ENCODE measurements around the gene CMTR1.

CMTR1 gene, protein sequence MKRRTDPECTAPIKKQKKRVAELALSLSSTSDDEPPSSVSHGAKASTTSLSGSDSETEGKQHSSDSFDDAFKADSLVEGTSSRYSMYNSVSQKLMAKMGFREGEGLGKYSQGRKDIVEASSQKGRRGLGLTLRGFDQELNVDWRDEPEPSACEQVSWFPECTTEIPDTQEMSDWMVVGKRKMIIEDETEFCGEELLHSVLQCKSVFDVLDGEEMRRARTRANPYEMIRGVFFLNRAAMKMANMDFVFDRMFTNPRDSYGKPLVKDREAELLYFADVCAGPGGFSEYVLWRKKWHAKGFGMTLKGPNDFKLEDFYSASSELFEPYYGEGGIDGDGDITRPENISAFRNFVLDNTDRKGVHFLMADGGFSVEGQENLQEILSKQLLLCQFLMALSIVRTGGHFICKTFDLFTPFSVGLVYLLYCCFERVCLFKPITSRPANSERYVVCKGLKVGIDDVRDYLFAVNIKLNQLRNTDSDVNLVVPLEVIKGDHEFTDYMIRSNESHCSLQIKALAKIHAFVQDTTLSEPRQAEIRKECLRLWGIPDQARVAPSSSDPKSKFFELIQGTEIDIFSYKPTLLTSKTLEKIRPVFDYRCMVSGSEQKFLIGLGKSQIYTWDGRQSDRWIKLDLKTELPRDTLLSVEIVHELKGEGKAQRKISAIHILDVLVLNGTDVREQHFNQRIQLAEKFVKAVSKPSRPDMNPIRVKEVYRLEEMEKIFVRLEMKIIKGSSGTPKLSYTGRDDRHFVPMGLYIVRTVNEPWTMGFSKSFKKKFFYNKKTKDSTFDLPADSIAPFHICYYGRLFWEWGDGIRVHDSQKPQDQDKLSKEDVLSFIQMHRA

DNA sequence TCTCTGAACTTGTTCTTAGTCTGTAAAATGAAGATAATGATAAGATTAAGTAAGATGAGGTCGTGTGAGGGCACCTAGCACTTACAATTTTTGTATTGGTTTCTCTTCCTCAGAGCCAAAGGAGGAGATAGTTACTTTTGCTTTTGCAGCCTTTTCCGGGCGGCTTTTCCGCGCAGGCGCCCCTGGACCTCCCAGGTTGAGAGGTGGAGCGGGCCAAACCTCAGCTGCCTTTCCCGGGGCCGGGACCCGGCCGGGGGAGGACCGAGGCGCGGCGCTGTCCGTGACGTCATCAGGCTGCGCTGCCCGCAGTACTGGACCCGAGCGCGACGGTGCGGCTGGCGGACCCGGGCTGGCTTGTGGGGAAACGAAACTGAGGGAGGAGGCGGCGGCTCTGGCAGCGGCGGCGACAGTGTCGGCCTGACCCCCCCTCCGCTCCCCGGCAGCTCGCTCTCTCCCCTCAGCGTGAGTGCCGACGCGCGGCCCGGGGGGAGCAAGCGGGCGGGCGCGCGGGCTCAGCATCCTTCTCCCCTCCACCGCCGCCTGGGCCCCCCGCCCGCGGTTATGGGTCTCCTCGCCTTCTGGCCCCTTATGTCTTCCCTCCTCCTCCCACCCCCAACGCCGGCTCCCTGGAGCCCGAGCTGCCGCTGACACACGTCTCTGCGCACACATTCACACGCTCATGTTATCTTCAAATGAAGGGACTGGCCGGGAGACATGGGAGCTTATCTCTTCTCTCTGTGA lies at the start of gene CMTR1:
Gene CMTR1 (plus strand): TSS at position 306 of the 741 bp plus-strand sequence. CDS start 2,409 bp downstream, outside the sequence.
- ChIA-PET POLR2A (interaction anchor here (0.5 to 1.4 kb wide), 4 partner anchors 23 to 955 kb away, joined by 3 to 5 read pairs (median 3); no protein-coding TSS in a partner anchor), CTCF (interaction anchor here (1.1 kb wide), 1 partner anchor 27 kb away, joined by 3 read pairs; no protein-coding TSS in a partner anchor)
- peak within 1 kb of the TSS; percentile 75 for H3K4me3 ChIP-seq (ENCODE audit: low read depth, low read length)
- DNase-seq (ENCODE audit: low read depth, low spot score) = peak; percentile 31
- TF ChIP-seq, protein P1, sequence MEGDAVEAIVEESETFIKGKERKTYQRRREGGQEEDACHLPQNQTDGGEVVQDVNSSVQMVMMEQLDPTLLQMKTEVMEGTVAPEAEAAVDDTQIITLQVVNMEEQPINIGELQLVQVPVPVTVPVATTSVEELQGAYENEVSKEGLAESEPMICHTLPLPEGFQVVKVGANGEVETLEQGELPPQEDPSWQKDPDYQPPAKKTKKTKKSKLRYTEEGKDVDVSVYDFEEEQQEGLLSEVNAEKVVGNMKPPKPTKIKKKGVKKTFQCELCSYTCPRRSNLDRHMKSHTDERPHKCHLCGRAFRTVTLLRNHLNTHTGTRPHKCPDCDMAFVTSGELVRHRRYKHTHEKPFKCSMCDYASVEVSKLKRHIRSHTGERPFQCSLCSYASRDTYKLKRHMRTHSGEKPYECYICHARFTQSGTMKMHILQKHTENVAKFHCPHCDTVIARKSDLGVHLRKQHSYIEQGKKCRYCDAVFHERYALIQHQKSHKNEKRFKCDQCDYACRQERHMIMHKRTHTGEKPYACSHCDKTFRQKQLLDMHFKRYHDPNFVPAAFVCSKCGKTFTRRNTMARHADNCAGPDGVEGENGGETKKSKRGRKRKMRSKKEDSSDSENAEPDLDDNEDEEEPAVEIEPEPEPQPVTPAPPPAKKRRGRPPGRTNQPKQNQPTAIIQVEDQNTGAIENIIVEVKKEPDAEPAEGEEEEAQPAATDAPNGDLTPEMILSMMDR (IDR thresholded peaks at IDR 0.05; ENCODE audit: insufficient read depth, low read length, missing control alignments) = no peak

DNA sequence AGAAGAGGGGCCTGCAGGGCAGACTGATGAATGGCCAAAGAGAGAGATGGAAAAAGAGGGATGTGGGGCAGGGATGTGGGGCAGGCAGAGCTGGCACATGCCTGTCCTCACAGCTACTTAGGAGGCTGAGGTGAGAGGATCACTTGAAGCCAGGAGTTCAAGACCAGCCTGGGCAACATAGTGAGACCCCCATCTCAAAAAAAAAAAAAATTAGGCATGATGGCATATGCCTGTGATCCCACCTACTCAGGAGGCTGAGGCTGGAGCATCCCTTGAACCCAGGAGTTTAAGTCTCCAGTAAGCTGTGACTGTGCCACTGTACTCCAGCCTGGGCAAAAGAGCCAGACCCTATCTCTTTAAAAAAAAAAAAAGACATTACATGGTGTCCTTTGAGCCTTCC lies 44.4 kb upstream of the CMTR1 start:
- POLR2A ChIA-PET = no interaction called here
- CTCF ChIA-PET = interaction anchor here (1.2 kb wide), 1 partner anchor 317 kb away, joined by 3 read pairs; no protein-coding TSS in a partner anchor
- no peak for DNase-seq (ENCODE audit: low read depth, low spot score)
- TF ChIP-seq, protein P1 (IDR thresholded peaks at IDR 0.05; ENCODE audit: insufficient read depth, low read length, missing control alignments) = no peak
- H3K4me3 ChIP-seq (ENCODE audit: low read depth, low read length) = no peak overlapping the region

DNA sequence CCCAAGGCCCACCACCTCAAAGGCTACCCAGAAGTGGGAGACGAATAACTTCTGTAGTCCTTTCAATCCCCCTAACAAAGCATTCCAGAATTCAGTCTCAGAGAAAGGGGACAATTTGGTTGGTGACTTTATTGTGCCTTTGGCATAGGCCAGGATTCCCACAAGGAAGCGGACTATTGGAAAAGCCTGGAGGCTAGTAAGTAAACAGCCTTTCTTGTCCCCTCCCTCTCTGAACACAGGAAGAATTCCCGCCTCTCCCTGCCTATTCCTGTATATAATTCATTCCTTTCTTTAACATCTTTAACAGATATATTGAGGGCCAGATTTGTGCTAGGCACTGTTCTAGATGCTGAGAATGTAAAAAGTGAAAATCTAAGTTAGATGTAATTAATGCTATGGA lies 43.2 kb upstream of the CMTR1 start:
- no peak for DNase-seq (ENCODE audit: low read depth, low spot score)
- H3K4me3 ChIP-seq (ENCODE audit: low read depth, low read length) = no peak overlapping the region
- POLR2A ChIA-PET = no interaction called here
- TF ChIP-seq, protein P1 (IDR thresholded peaks at IDR 0.05; ENCODE audit: insufficient read depth, low read length, missing control alignments) = no peak
- CTCF ChIA-PET = no interaction called here

DNA sequence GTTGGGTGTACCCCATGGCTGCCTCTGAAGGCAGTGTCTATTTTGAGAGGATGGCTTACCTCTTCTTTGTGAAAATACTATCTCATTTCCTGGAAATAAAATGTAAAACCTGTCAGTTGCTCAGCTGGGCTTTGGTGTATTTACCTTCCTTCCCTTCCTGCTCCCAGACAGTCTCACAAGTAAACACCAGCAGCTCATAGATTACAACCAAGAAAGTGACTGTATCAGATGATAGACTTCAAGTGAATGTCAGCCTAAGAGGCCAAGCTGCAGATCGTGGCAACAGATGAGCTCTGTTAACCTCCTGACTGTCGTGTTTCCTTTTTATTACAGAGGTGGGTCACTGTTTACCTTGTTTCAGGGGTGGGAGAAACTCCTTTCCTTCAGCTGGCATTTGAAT lies 41.9 kb upstream of the CMTR1 start:
- ChIA-PET POLR2A (no interaction called here), CTCF (no interaction called here)
- TF ChIP-seq, protein P1 (IDR thresholded peaks at IDR 0.05; ENCODE audit: insufficient read depth, low read length, missing control alignments) = no peak
- H3K4me3 ChIP-seq (ENCODE audit: low read depth, low read length) = no peak overlapping the region
- no peak for DNase-seq (ENCODE audit: low read depth, low spot score)

DNA sequence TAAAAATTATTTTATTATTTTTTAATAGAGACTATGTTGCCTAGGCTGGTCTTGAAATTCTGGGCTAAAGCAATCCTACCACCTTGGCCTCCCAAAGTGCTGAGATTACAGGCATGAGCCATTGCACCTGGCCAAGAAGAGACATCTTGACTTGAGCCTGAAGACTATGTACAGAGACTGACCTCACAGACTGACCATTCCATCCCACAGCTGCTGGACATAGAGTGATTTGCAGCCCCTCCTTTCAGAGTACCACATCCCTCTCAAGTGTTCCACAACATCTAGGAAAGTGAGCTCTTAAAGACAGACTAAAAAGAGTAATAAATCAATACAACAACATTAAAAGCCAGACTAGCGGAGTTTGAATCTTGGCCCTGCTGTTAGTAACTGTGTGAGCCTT lies 40.2 kb upstream of the CMTR1 start:
- CTCF ChIA-PET = interaction anchor here (1.3 to 1.5 kb wide), 2 partner anchors 11 to 21 kb away, joined by 3 to 5 read pairs; no protein-coding TSS in a partner anchor
- DNase-seq (ENCODE audit: low read depth, low spot score) = no peak
- TF ChIP-seq, protein P1 (IDR thresholded peaks at IDR 0.05; ENCODE audit: insufficient read depth, low read length, missing control alignments) = no peak
- no peak overlapping the region for H3K4me3 ChIP-seq (ENCODE audit: low read depth, low read length)
- POLR2A ChIA-PET = no interaction called here
